HEK293 (cell line): Measurements from ENCODE around the gene MKNK2.
A peak's percentile ranks its signal among the peaks of the same experiment; 100 is the strongest.

Experiments used
- CTCF ChIA-PET: fragments of 350-600 bp; formaldehyde crosslinking; extraction: SDS; loops from one replicate; lab custom pipeline; 2021; ENCODE audit warnings: antibody characterized with exemption; lab: Yijun Ruan, JAX
- POLR2A ChIA-PET: fragments of 300-600 bp; formaldehyde crosslinking; extraction: SDS; loops from one replicate; lab custom pipeline; 2020; ENCODE audit warnings: antibody characterized with exemption, inconsistent platforms; lab: Yijun Ruan, JAX
- H3K27ac ChIP-seq: fragments of 200-500 bp; sonication (Bioruptor generic); 2 replicates; pipeline ENCODE4 v1.5.1; 2014; ENCODE audit warnings: low read depth, low read length, control low read depth, inconsistent platforms; ENCODE audit errors: extremely low read depth
- H3K36me3 ChIP-seq, 2 experiments: fragments of 200-500 bp in 1 of 2; sonication (Bioruptor generic) in 1 of 2; 1 replicate in 1 of 2; 2 replicates in 1 of 2; pipeline ENCODE4 v1.5.1; 2014 to 2017; ENCODE audit warnings: inconsistent platforms in 2 of 2, low read length in 2 of 2; ENCODE audit not compliant: control insufficient read depth in 2 of 2, insufficient read depth in 1 of 2
- H3K4me1 ChIP-seq: fragments of 200-500 bp; sonication (Bioruptor generic); 2 replicates; pipeline ENCODE4 v1.5.1; 2014; ENCODE audit warnings: mild to moderate bottlenecking, low read length, inconsistent platforms; ENCODE audit not compliant: control insufficient read depth, insufficient read depth
- H3K4me3 ChIP-seq: 2 replicates; pipeline ENCODE4 v1.5.1; 2011; ENCODE audit warnings: low read depth, mild to moderate bottlenecking, control low read depth, low read length, moderate library complexity
- H3K9me3 ChIP-seq: fragments of 200-500 bp; sonication (Bioruptor generic); 2 replicates; pipeline ENCODE4 v1.5.1; 2014; ENCODE audit warnings: low read depth, low read length, inconsistent platforms; ENCODE audit not compliant: control insufficient read depth, insufficient read depth
- BCL11A ChIP-seq: fragments of 450-650 bp; formaldehyde crosslinking; IDR thresholded peaks from 2 replicates; pipeline ENCODE4 v1.5.1; 2016; ENCODE audit warnings: low read depth, missing biosample characterization, missing genetic modification characterization
- GLIS1 ChIP-seq: fragments of 450-650 bp; formaldehyde crosslinking; IDR thresholded peaks from 2 replicates; pipeline ENCODE4 v1.5.1; 2016; ENCODE audit warnings: missing biosample characterization, missing genetic modification characterization
- GLIS2 ChIP-seq: fragments of 450-650 bp; formaldehyde crosslinking; IDR thresholded peaks from 2 replicates; pipeline ENCODE4 v1.5.1; 2016; ENCODE audit warnings: missing biosample characterization, missing genetic modification characterization
- KLF9 ChIP-seq: fragments of 450-650 bp; formaldehyde crosslinking; IDR thresholded peaks from 2 replicates; pipeline ENCODE4 v1.5.1; 2016; ENCODE audit warnings: missing biosample characterization, missing genetic modification characterization, low read depth
- MEIS1 ChIP-seq: sonication (generic); formaldehyde crosslinking; IDR thresholded peaks from 2 replicates; pipeline ENCODE4 v1.8.1; 2022; ENCODE audit warnings: missing genetic modification reagents, mild to moderate bottlenecking, borderline replicate concordance
- WT1 ChIP-seq: fragments of 450-650 bp; formaldehyde crosslinking; IDR thresholded peaks from 2 replicates; pipeline ENCODE4 v1.5.1; 2016; ENCODE audit warnings: missing biosample characterization, missing genetic modification characterization
- ZBTB7A ChIP-seq: fragments of 450-650 bp; formaldehyde crosslinking; IDR thresholded peaks from 2 replicates; pipeline ENCODE4 v1.5.1; 2016; ENCODE audit warnings: low read depth, missing biosample characterization, missing genetic modification characterization
- ZEB2 ChIP-seq: fragments of 450-650 bp; formaldehyde crosslinking; IDR thresholded peaks from 2 replicates; pipeline ENCODE4 v1.5.1; 2016; ENCODE audit warnings: missing biosample characterization, missing genetic modification characterization
- ZNF184 ChIP-seq: fragments of 450-650 bp; IDR thresholded peaks from 2 replicates; pipeline ENCODE4 v1.5.1; 2018; ENCODE audit warnings: missing biosample characterization, mild to moderate bottlenecking, missing genetic modification characterization
- ZNF302 ChIP-seq: fragments of 450-650 bp; formaldehyde crosslinking; IDR thresholded peaks from 2 replicates; pipeline ENCODE4 v1.5.1; 2016; ENCODE audit warnings: missing biosample characterization, missing genetic modification characterization, low read depth
- ZNF341 ChIP-seq: fragments of 450-650 bp; formaldehyde crosslinking; IDR thresholded peaks from 2 replicates; pipeline ENCODE4; 2016; ENCODE audit warnings: low read depth, missing biosample characterization, missing genetic modification characterization
- ZNF394 ChIP-seq: fragments of 450-650 bp; formaldehyde crosslinking; IDR thresholded peaks from 2 replicates; pipeline ENCODE4 v1.5.1; 2016; ENCODE audit warnings: missing biosample characterization, missing genetic modification characterization, mild to moderate bottlenecking, moderate library complexity, borderline replicate concordance
- ZNF544 ChIP-seq: fragments of 450-650 bp; formaldehyde crosslinking; IDR thresholded peaks from 2 replicates; pipeline ENCODE4 v1.5.0; 2017; ENCODE audit warnings: missing biosample characterization, missing genetic modification characterization
- ZNF555 ChIP-seq: fragments of 450-650 bp; formaldehyde crosslinking; conservative IDR thresholded peaks from 2 replicates; pipeline ENCODE4 v1.5.1; 2017; ENCODE audit warnings: missing biosample characterization, mild to moderate bottlenecking, missing genetic modification characterization, inconsistent platforms
- ZNF596 ChIP-seq: fragments of 450-650 bp; IDR thresholded peaks from 2 replicates; pipeline ENCODE4 v1.5.0; 2018; ENCODE audit warnings: missing biosample characterization, mild to moderate bottlenecking, missing genetic modification characterization, moderate library complexity
- ZNF623 ChIP-seq: fragments of 450-650 bp; formaldehyde crosslinking; IDR thresholded peaks from 2 replicates; pipeline ENCODE4 v1.5.1; 2016; ENCODE audit warnings: missing biosample characterization, missing genetic modification characterization
- ZNF664 ChIP-seq: fragments of 450-650 bp; formaldehyde crosslinking; IDR thresholded peaks from 2 replicates; pipeline ENCODE4 v1.5.1; 2016; ENCODE audit warnings: missing biosample characterization, missing genetic modification characterization
- ZNF837 ChIP-seq: fragments of 450-650 bp; formaldehyde crosslinking; IDR thresholded peaks from 2 replicates; pipeline ENCODE4 v1.5.1; 2016; ENCODE audit warnings: missing biosample characterization, missing genetic modification characterization
- TF ChIP-seq, protein P1 (sequence below): fragments of 450-650 bp; formaldehyde crosslinking; IDR thresholded peaks from 2 replicates; pipeline ENCODE4 v1.5.1; 2017; ENCODE audit warnings: missing biosample characterization, missing genetic modification characterization
- TF ChIP-seq, protein P2 (sequence below): fragments of 450-650 bp; formaldehyde crosslinking; IDR thresholded peaks from 2 replicates; pipeline ENCODE4 v1.5.1; 2016; ENCODE audit warnings: missing biosample characterization, missing genetic modification characterization
- TF ChIP-seq, protein P3 (sequence below): fragments of 450-650 bp; formaldehyde crosslinking; IDR thresholded peaks from 2 replicates; pipeline ENCODE4 v1.5.1; 2016; ENCODE audit warnings: missing biosample characterization, missing genetic modification characterization
- TF ChIP-seq, protein P4 (sequence below): fragments of 450-650 bp; formaldehyde crosslinking; IDR thresholded peaks from 2 replicates; pipeline ENCODE4 v1.5.1; 2016; ENCODE audit warnings: missing biosample characterization, missing genetic modification characterization

The MKNK2 gene

DNA sequence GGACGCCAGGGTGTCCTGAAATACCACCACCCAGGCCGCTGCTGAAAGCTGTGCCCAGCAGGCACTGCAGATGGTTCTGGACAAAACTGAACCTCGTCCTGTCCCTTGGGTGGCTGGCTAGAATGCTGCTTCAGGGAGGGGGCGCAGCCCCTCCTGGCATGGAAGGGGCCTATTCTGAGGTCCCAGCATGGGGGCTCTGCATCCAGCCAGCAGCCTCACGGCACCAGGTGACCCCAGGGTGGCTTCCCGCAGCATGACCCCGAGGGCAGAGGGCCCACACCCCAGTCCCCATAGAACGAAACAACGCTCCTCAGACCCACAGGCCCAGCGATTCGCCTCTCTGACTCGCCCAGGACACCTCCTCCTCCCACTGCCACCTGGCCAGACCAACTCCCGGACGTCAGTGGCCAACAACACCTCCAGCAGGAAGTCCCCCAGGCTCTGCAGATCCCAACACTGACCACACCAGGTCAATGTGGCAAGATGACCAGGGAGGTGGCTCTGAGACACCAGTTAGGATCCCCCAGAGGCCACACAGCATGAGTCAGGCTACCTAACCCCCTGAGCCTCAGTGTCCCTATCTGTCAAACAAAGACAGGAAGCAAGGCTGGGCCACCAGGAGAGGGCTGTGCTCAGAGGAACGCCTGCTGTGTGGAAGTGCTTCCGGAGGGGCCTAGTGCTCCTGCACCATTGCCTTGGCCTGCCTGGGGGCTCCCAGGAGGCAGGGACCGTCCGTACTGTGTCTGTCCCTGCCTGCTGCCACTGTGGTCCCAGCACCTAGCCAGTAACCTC lies 6.1 kb downstream of the MKNK2 start:
- Histone ChIP-seq H3K27ac (no peak overlapping the region), H3K9me3 (no peaks in the 10 kb centered on the region), H3K4me1 (peaks cover 11% of the 10 kb centered on the region), H3K4me3 (no peak overlapping the region), H3K36me3 (peaks cover 0 to 80% of the 10 kb centered on the region in 2 experiments; a peak in 2 of 3 replicates)
- ChIA-PET CTCF (no interaction called here), POLR2A (no interaction called here)
- TF ChIP-seq KLF9 (no peak), GLIS1 (peak; percentile 52), ZNF555 (tag by site-specific recombination) (no peak), ZNF184 (tag by site-specific recombination) (no peak)

DNA sequence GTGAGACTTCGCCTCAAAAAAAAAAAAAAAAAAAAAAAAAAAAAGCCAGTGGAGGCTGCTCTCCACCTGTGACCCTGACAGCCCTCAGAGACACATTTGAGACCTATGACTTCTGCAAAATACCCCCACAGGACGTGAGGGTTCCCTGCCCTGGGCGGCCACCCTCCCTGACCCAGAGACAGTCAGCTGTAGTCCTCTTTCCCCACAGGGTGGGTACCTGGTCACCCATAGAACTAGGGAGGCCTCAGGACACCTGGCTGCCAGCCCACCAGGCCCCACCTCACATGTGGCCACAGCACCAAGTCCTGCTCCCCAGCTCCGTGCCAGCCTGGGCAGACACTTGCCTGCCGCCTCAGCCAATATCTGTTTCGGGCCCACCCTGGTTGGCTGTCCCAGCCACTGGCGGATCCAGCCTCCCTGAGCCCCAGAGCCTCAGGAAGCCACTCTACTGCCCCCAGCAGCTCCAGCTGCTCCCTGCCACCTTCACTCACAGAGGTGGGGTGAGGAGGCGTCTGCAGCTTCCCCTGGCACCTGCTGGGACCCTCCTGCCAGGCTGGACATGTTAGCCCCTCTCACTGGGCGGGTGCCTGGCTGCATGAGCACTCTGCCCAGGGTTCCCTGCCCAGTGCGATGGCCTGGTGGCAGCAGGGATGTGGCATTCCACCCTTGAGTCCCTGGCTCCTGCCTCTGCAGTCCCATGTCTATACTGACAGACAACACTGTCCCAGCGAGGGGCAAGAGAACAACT lies 6.9 kb downstream of the MKNK2 start:
- no peaks in the 10 kb centered on the region for H3K9me3 ChIP-seq
- ChIA-PET CTCF (no interaction called here), POLR2A (interaction anchor here (0.6 to 0.7 kb wide), 3 partner anchors 8 to 13 kb away, joined by 3 to 5 read pairs (median 3); no protein-coding TSS in a partner anchor)
- no peak overlapping the region for H3K4me3 ChIP-seq
- H3K36me3 ChIP-seq: peaks cover 0 to 83% of the 10 kb centered on the region in 2 experiments; a peak in 2 of 3 replicates
- H3K27ac ChIP-seq: no peak overlapping the region
- H3K4me1 ChIP-seq: peaks cover 9% of the 10 kb centered on the region
- TF ChIP-seq BCL11A (no peak), ZNF544 (no peak), ZNF341 (tag by site-specific recombination) (peak; percentile 30; the same call in 1 of the 2 replicates), WT1 (tag by site-specific recombination) (no peak), GLIS1 (peak; percentile 65), ZNF596 (tag by site-specific recombination) (no peak), GLIS2 (tag by site-specific recombination) (peak; percentile 41; the same call in 1 of the 2 replicates), ZNF394 (peak; percentile 68; the same call in 1 of the 2 replicates), ZBTB7A (tag by site-specific recombination) (no peak), ZEB2 (tag by site-specific recombination) (0 out of 2 replicates have a peak, but pooled peaks have one; percentile 16), MEIS1 (CRISPR knock-in tag) (no peak), ZNF664 (tag by site-specific recombination) (no peak), ZNF302 (no peak), ZNF837 (no peak), ZNF623 (no peak)
- TF ChIP-seq, protein P1, sequence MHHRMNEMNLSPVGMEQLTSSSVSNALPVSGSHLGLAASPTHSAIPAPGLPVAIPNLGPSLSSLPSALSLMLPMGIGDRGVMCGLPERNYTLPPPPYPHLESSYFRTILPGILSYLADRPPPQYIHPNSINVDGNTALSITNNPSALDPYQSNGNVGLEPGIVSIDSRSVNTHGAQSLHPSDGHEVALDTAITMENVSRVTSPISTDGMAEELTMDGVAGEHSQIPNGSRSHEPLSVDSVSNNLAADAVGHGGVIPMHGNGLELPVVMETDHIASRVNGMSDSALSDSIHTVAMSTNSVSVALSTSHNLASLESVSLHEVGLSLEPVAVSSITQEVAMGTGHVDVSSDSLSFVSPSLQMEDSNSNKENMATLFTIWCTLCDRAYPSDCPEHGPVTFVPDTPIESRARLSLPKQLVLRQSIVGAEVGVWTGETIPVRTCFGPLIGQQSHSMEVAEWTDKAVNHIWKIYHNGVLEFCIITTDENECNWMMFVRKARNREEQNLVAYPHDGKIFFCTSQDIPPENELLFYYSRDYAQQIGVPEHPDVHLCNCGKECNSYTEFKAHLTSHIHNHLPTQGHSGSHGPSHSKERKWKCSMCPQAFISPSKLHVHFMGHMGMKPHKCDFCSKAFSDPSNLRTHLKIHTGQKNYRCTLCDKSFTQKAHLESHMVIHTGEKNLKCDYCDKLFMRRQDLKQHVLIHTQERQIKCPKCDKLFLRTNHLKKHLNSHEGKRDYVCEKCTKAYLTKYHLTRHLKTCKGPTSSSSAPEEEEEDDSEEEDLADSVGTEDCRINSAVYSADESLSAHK (tag by site-specific recombination): peak; percentile 64; the same call in 1 of the 2 replicates
- TF ChIP-seq, protein P2, sequence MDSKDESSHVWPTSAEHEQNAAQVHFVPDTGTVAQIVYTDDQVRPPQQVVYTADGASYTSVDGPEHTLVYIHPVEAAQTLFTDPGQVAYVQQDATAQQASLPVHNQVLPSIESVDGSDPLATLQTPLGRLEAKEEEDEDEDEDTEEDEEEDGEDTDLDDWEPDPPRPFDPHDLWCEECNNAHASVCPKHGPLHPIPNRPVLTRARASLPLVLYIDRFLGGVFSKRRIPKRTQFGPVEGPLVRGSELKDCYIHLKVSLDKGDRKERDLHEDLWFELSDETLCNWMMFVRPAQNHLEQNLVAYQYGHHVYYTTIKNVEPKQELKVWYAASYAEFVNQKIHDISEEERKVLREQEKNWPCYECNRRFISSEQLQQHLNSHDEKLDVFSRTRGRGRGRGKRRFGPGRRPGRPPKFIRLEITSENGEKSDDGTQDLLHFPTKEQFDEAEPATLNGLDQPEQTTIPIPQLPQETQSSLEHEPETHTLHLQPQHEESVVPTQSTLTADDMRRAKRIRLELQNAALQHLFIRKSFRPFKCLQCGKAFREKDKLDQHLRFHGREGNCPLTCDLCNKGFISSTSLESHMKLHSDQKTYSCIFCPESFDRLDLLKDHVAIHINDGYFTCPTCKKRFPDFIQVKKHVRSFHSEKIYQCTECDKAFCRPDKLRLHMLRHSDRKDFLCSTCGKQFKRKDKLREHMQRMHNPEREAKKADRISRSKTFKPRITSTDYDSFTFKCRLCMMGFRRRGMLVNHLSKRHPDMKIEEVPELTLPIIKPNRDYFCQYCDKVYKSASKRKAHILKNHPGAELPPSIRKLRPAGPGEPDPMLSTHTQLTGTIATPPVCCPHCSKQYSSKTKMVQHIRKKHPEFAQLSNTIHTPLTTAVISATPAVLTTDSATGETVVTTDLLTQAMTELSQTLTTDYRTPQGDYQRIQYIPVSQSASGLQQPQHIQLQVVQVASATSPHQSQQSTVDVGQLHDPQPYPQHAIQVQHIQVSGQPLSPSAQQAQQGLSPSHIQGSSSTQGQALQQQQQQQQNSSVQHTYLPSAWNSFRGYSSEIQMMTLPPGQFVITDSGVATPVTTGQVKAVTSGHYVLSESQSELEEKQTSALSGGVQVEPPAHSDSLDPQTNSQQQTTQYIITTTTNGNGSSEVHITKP (tag by site-specific recombination): no peak
- TF ChIP-seq, protein P3, sequence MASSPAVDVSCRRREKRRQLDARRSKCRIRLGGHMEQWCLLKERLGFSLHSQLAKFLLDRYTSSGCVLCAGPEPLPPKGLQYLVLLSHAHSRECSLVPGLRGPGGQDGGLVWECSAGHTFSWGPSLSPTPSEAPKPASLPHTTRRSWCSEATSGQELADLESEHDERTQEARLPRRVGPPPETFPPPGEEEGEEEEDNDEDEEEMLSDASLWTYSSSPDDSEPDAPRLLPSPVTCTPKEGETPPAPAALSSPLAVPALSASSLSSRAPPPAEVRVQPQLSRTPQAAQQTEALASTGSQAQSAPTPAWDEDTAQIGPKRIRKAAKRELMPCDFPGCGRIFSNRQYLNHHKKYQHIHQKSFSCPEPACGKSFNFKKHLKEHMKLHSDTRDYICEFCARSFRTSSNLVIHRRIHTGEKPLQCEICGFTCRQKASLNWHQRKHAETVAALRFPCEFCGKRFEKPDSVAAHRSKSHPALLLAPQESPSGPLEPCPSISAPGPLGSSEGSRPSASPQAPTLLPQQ (tag by site-specific recombination): 0 out of 2 replicates have a peak, but pooled peaks have one; percentile 21
- TF ChIP-seq, protein P4, sequence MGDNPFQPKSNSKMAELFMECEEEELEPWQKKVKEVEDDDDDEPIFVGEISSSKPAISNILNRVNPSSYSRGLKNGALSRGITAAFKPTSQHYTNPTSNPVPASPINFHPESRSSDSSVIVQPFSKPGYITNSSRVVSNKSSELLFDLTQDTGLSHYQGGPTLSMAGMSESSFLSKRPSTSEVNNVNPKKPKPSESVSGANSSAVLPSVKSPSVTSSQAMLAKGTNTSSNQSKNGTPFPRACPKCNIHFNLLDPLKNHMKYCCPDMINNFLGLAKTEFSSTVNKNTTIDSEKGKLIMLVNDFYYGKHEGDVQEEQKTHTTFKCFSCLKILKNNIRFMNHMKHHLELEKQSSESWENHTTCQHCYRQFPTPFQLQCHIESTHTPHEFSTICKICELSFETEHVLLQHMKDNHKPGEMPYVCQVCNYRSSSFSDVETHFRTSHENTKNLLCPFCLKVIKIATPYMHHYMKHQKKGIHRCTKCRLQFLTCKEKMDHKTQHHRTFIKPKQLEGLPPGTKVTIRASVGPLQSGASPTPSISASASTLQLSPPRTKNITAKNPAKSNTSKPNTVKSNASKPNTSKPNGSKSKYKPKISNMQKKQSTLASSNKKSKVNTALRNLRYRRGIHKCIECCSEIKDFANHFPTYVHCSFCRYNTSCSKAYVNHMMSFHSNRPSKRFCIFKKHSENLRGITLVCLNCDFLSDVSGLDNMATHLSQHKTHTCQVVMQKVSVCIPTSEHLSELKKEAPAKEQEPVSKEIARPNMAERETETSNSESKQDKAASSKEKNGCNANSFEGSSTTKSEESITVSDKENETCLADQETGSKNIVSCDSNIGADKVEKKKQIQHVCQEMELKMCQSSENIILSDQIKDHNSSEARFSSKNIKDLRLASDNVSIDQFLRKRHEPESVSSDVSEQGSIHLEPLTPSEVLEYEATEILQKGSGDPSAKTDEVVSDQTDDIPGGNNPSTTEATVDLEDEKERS: no peak
